Sciatic nerve (tissue), 2 donors: ENCODE results near the gene RAMP3. TPM values are rescaled to one million over a fixed set of nuclear protein-coding genes. Genes with fewer than 3 reads are reported as not detected.
"Not testable (repeated sequence)": the region's sequence is repeated elsewhere in the genome, so short reads cannot be mapped to it uniquely, and the experiment has no call there.

Experiments used
- ATAC-seq: fragments of 200-7000 bp; cut with Tn5 transposase; one replicate; pipeline ENCODE4 v1.9.1; 2020; ENCODE audit warnings: mild to moderate bottlenecking, moderate library complexity
- DNase-seq: peaks from one replicate; pipeline ENCODE4 v3.0.0-alpha.2; 2020; ENCODE audit warnings: low spot score
- intact Hi-C: fragments of 100-400 bp; cut with DNase I; formaldehyde crosslinking; loops from one replicate; pipeline ENCODE4 v1.14.2; 2022
- total RNA-seq: library from RNA; stranded (reverse); fragmentation: NEBNext Ultra II Directional; extraction: Animal tissue kit (Norgen Biotek cat#: 25700); gene quantifications from one replicate; pipeline ENCODE4 v1.2.1, GENCODE V29; 2021
- donor health status: DM: no; HTN: no; CAD: no.
- donor health status: DM: no; HTN: no; CAD: no.

The RAMP3 gene
- total RNA-seq, 1 donor from 2014 or later, result 59.6 TPM

DNA sequence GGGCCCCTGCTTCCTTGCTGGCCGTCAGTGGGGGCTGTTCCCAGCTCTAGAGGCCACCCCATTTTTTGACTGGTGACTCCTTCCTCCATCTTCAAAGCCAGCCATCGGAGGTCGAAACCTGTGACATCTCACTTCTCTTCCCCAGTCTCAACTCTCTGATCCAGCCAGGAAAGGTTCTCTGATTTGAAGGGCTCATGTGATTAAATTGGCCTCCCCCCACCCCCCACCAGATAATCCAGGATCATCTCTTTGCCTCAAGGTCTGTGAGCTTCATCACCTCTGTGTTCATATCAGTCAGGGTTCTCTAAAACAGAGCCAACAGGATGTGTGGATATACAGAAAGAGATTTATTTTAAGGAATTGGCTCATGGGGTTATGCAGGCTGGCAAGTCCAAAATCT lies 5.6 kb upstream of the RAMP3 start:
- ATAC-seq (no peak), DNase-seq (no peak)
- intact Hi-C loops, result no loop called here

DNA sequence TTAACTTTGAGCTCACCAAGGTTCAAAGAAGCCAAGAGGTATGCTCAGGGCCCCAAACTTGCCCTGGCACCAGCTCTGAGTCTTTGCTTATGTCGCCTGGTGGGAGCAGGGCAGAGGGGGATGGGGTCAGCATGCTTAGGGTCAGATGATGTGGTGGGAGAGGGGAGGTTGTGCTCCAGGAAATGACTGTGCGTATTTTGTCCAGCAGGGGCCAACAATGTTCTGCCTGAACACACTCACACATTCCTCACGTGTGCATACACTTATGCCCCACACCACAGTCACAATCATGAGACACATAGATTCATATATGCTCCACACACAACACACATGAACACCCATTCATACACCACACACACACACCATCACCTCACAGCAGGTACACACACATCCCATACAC lies 4.4 kb upstream of the RAMP3 start:
- no peak for ATAC-seq
- DNase-seq, result no peak
- intact Hi-C loops, result no loop called here

DNA sequence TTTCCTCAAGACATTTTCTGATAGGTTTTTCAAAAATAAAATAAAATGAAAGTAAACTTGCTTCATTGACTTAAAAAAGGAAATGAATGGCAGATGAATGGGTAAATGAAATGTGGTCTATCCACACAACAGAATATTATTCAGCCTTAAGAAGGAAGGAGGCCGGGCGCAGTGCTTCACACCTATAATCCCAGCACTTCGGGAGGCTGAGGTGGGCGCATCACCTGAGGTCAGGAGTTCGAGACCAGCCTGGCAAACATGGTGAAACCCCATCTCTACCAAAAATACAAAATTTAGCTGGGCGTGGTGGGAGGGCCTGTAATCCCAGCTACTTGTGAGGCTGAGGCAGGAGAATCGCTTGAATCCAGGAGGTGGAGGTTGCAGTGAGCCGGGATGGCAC lies 3.7 kb upstream of the RAMP3 start:
- intact Hi-C loops, DNase-seq, ATAC-seq: not testable (repeated sequence)

DNA sequence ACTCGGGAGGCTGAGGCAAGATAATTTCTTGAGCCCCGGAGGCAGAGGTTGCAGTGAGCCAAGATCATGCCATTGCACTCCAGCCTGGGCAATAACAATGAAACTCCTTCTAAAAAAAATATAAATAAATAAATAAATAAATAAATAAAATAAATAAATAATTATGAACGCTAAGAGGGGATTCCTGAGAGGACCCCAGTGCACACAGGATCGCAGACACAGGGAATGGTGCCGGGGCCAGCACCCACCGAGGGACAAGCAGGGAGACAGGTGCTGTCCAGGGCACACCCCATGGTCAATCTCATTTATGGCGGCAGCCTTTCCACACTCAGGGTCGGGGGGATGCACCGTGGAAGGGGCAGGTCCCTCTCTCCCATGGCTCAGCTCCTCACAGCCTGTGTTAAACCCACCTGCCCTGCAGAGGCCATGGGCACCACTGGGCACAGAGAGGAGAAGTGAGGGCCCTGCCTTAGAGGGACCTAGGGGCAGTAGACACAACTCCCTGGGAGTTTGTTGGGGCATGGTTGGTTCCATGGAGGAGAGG lies 2.2 kb upstream of the RAMP3 start:
- no peak for DNase-seq
- ATAC-seq, result no peak
- intact Hi-C loops, result no loop called here

DNA sequence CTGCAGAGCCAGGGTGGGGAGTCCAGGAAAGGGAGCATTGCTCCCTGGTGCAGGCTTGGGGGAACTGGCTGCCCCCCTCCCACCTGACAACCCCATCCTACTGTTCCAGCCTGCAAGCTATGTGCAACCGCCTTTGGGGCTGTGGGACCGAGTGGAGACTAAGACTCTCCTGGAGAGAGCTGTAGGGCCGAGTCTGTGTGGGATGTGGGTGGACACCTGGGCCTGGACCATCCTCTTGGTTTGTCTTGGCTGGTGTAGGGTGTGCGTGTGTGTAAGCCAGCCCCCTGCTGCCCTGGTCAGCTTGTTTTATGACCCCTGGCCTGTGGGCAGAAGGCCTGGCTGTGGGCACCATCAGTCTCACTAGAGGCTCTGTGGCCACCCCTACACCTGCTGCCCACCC lies 1.6 kb upstream of the RAMP3 start:
- DNase-seq (no peak), ATAC-seq (no peak)
- intact Hi-C loops, result no loop called here

DNA sequence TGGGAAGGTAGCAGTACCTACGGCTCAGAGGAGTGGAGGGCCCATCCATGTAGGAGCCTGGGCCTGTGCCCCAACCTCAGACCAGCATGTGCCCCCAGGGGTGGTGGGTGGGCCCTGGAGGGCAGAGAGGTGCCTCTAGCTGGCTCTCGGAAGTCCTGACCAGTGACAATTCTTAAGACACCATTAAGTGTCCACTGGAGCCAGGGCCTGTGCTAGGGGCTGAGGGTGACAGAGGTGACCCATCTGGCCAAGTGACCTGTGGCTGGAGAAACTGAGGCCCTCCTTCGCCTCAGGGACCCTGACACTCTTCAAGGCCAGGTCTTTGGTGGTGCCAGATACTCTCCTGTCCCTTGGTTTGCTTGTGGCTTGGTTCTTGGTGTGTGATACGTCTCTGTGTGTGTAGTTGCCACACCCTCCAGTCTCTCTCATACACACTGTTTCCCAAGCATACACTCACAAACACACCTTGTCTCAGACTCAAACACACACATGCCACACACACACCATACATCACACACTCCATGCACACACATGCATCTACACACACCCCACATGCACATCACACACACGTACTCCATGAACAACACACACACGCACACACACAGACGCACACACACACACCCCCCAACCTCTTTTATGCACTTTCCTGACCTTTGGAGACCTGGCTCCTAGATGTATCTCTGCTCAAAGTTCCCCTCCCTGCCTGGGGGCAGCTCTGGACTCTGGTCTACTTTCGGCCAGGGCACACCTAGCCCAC lies 897 bp upstream of the RAMP3 start:
- no peak for ATAC-seq
- no peak for DNase-seq
- intact Hi-C loops, result loop anchor here (1.0 kb wide), 1 partner anchor 106 kb away; no protein-coding TSS in a partner anchor

DNA sequence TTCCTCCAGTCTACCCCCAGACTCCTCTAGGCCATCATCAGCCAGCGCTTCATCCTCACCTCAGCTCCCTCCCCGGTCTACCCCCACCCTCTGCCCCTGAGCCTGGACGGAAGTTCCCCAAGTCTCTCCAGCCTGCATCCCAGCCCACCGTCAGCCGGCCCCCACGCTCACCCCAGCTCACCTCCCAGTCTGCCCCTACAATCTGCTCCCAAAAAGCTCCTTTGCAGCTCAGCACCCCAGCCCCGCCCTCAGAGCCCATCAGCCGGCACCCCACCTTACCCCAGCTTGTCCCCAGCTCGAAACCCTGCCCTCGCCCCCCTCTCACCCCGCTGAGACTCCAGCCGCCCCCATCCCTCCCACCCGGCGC lies 322 bp upstream of the RAMP3 start:
- DNase-seq (no peak), ATAC-seq (no peak)
- intact Hi-C loops, result loop anchor here (1.0 kb wide), 1 partner anchor 105 kb away; no protein-coding TSS in a partner anchor

DNA sequence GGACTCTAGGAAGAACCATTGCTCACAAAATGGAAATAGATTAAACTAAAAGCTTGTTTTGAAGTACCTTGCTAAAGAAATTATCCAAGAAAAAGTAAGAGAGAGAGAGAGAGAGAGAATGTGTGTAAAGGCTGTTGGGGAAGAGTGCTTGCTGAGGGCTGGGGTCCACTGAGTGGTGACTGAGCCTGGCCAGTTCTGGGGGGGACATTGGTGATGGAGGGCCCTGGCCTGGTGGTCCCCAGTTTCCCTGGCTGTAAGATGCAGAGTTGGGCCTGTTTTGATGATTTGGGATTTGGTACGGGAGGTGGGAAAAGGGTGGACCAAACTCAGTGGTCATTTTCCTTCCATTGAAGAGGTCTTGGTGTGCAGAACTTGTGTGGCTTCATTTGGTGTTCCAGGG lies 880 bp downstream of the RAMP3 start:
- ATAC-seq, result no peak
- intact Hi-C loops, result no loop called here

DNA sequence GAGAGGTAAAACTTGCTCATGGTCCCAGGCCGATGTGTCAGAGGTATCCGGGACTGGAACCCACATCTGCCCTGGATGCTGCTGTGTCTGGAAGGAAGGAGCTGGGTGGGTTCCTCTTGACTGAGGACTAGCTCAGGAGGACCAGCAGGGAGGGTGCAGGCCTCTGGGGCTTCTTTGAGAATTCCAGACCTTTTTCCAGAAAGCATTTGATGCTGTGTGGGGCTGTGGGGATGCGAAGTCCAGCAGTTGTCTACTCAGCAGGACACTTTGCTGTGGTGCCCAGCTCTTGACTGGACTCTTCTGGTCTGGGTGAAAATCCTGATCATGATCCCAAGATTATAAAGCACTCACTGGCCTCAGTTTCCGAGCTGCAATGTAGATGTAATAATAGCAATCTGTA lies 1.7 kb downstream of the RAMP3 start:
- DNase-seq (no peak), ATAC-seq (no peak)
- intact Hi-C loops, result no loop called here

More for the DNA sequence above, 880 bp downstream of the RAMP3 start:
- no peak for DNase-seq

DNA sequence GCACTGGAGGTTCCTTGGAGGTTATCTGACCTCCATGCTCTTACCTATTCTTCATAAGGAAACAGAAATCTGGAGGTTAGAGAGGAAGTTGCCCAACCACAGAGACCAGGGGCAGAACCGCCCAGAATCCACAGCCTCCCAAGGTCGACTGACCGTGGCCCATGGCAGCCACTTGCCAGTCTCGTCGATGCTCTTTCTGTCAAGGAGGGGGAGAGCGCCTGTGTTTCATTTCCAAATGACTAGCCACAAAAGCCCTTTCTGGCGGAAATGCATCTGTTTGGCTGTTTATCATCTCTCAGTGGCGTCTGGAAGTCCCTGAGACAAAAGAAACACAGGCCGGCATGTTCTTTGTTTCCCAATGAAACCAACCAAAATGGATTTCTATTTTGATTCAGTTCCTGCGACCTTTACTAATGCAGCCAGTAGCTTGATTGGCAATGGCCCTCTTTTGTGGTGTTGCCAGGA lies 2.9 kb downstream of the RAMP3 start:
- intact Hi-C loops, result no loop called here
- DNase-seq, result no peak
- no peak for ATAC-seq

DNA sequence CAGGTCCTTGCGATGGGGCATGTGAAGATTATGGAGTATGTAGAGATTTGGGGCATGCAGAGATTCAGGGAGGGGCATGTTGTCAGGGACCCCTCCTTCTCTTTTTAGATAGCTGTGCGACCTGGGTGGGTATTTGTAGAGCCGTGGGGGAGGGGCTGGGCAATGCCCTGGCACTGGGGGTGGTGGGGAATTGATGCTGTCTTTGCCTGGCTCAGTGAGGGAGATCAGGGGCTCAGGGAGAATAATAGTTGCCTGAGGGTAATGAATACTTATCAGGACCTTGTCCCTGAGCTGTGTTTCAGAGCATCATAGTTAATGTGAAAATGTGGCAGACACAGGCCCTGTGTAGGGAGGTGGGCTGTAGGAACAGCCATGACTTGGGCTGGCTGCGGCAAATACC lies 3.5 kb downstream of the RAMP3 start:
- DNase-seq (no peak), ATAC-seq (no peak)
- intact Hi-C loops, result no loop called here

DNA sequence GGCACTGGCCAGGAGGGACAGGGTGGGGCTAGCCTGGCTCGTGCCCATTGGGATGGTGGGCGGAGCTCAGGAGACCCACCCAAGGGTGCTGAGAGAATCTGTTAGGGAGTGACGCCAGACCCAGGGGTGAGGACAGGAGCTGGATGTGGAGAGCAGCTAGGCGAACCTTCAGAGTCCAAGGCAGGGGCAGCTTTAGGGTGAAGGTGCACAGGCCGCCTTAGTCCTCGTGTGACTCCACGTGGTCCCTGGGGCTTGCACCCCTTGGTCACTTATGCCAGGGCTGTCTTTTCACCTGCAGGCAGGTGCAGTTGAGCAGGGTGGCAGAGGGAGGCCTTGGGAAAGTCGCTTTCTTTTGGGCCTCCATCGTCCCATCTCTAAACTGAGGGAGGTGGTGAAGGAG lies 4.3 kb downstream of the RAMP3 start:
- DNase-seq (no peak), ATAC-seq (no peak)
- intact Hi-C loops, result no loop called here

DNA sequence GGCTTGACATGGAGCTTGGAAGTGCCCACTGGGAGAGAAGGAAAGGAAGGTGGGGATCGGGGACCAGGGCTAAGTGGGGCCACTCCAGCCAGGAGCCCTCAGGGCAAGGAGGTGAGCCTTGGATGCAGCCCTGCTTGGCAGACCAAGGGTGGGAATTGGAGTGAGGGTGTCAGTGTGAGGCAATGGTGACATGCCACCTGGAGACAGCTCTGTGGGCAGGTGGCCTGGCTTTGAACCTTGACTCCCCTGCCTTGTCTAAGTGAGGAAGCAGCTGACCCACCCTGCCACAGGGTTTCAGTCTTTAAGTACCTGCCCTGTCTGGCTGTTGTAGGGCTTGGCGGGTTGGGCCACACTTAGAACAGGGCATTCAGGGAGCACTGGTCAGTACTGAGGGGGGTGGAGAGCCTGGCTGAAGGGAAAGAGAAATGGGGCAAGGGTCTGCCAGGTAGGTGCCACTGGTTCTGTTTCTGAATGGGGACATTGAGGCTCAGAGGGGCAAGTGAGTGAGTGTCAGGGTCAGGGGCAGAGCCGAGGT lies 4.8 kb downstream of the RAMP3 start:
- no peak for ATAC-seq
- intact Hi-C loops, result no loop called here
- no peak for DNase-seq

DNA sequence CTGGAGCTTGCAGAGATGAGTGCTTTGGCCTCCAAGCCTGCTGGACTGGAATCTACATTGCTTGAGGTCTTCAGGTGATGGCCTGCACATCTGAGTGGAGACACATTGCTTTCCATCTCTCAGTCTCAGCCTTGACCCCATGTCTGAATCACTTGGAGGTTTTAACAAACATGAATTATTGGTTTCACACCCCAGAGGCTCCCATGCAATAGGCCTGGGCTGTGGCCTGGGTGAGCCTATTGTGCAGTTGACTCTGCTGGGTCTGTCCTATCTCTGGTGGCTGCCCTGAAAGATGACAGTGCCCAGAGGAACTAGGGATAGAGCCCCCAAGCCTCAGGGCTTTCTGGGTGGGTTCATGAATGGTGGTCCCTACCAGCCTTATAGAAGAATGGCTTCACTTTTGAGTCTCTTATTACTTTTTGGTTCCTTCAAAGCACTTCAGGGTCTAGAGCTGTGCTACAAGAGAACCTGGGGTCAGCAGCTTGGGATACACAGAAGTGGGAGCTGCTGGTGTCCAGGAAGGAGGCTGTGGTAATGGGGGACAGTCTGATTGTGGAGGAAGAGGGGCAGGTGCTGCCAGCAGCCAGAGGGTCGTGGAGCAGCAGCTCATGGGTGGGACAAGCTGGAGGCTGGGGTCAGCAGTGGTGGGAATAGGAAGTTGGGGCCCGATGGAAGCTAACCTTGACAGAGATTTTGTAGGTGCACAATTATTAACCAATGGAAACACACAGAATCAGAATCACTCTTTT lies 5.5 kb downstream of the RAMP3 start:
- intact Hi-C loops, result no loop called here
- DNase-seq, result no peak
- no peak for ATAC-seq

DNA sequence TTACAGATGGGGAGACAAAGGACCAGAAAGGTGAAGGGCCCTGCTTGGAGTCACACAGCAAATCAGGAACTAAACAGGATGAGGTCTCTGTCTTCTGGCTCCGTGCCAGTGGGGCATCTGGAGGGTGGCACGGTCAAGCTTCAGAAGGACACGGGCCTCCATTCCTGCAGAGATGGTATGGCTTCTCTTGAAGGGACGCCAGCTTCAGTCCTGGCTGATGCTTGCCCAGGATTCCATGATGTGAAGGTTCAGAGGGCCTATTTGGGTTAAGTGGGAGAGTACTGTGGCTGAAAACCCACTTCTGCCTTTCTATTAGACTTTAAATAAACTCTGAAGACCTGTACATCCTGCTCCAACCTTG lies 6.1 kb downstream of the RAMP3 start:
- ATAC-seq (no peak), DNase-seq (no peak)
- intact Hi-C loops, result no loop called here

DNA sequence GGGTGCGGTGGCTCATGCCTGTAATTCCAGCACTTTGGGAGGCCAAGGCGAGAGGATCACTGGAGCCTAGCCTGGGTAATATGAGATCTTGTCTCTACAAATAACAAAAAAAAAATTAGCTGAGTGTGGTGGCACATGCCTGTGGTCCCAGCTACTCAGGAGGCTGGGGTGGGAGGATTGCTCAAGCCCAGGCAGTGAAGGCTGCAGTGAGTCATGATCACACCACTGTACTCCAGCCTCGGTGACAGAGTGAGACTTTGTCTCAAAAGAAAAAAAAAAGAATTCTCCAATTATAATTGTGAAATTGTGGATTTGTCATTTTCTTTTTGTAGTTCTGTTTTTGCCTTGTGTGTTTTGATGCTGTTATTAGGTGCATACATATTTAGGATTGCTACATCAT lies 6.7 kb downstream of the RAMP3 start:
- DNase-seq, intact Hi-C loops, ATAC-seq: not testable (repeated sequence)

DNA sequence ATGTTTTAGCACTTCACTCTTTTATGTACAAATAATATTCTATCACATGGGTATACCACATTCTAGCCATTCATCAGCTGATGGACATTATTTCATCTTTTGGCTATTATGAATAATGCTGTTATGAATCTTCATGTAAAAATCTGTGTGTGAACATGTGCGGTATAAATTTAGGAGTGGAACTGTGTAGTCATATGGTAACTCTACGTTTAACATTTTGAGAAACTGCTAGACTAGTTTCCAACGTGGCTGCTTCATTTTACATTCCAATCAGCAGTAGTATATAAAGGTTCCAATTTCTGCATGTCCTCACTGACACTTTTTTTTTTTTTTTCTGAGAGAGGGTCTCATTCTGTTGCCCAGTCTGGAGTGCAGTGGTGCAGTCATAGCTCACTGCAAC lies 8.3 kb downstream of the RAMP3 start:
- intact Hi-C loops, result no loop called here
- ATAC-seq (no peak), DNase-seq (no peak)

DNA sequence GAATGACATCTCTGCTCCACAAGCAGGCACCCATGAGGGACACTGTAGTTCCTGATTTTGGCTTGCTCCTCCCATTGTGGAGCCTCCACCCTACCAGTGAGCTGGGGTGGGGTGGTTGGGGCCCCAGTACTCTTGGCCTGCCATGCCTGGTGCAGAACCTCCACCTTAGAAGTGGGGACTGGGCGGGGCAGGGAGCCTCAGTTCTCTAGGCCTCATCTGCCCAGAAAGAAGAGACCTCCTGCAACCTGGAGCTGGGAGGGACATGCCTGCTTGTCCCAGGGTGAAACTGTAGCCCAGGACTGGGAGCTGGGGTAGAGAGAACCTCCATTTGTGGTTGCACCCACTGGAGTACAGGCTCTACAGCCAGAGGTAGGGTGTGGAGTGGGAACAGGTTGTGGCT lies 14.4 kb downstream of the RAMP3 start:
- intact Hi-C loops, result loop anchor here (5.0 kb wide), 1 partner anchor 1445 kb away; the partner anchor contains the start of gene COA1
- ATAC-seq, result no peak
- DNase-seq, result no peak

DNA sequence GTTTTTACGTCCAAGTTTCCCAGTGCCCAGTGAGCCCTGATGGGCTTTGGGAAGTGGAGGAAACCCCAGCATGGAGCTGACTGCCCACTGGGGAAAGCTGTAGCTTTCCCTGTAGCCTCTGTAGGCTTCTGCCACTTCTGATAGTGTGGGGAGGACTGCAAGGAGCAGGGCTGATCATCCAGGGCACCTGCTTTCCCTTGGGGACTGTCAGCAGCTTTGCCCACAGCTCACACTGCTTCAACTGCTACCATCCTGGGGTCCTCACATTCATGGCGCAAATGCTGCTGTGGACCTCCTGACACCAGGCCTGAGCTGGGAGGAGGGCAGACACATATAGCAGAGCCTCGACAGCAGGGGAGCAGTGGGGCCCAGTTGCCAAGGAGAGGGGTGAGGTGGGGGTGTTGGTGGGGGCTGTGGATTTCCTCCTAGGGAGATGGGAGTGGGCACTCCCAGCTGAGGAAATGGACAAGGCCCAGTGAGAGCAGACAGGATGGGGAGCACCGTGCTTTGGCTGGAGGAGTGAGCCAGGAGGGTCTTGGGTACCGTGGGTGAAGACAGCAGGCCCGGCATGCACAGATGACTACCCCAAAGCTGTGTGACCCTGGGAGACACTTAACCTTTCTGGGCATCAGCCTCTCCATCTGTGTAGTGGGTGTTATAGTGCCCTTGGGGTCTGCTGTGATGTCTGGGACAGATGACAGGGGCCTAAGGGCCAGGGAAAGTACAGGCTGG lies 16.2 kb downstream of the RAMP3 start:
- intact Hi-C loops, result loop anchor here (5.0 kb wide), 1 partner anchor 1446 kb away; the partner anchor contains the start of gene COA1
- ATAC-seq (no peak), DNase-seq (peak; percentile 19)
